GM12878 (cell line): ENCODE results near the gene TMC8. TPM values are rescaled to one million over a fixed set of nuclear protein-coding genes. Genes with fewer than 3 reads are reported as not detected.

ENCODE experiments used
- ATAC-seq: fragments of 200-7000 bp; cut with Tn5 transposase; 3 replicates; pipeline ENCODE4 v1.9.1; 2020; ENCODE audit warnings: mild to moderate bottlenecking, moderate library complexity
- BruUV-seq: library from RNA; stranded (reverse); fragments of 400-500 nt; replicated peaks from 2 replicates; lab custom pipeline; 2021; lab: Mats Ljungman, UMichigan
- CTCF ChIA-PET: fragments of 300-600 bp; sonication (Branson Sonifier 250); formaldehyde crosslinking; extraction: SDS; loops from one replicate; lab custom pipeline; 2021; ENCODE audit warnings: inconsistent platforms; lab: Yijun Ruan, JAX
- POLR2A ChIA-PET: fragments of 350-600 bp; formaldehyde crosslinking; extraction: SDS; loops from one replicate; lab custom pipeline; 2021; ENCODE audit warnings: inconsistent platforms; lab: Charles Lee
- RAD21 ChIA-PET: fragments of 300-600 bp; sonication (Branson Sonifier 250); formaldehyde crosslinking; loops from one replicate; lab custom pipeline; 2023; ENCODE audit warnings: antibody characterized with exemption; ENCODE audit not compliant: unreplicated experiment; lab: Charles Lee
- SMC1A ChIA-PET: fragments of 300-600 bp; sonication (Branson Sonifier 250); formaldehyde crosslinking; loops from one replicate; lab custom pipeline; 2023; ENCODE audit not compliant: unreplicated experiment, uncharacterized antibody; lab: Charles Lee
- DNase-seq: peaks from one replicate; pipeline ENCODE4 v3.0.0-alpha.2; 2011; ENCODE audit warnings: low read depth, low spot score
- FAIRE-seq: peaks from 3 replicates; lab custom pipeline; 2011; peaks lifted over from hg19 to GRCh38; lab: Jason Lieb, UNC
- H2AFZ ChIP-seq: 2 replicates; pipeline ENCODE4 v1.6.0; 2011; ENCODE audit warnings: low read depth, low read length, control low read depth; ENCODE audit not compliant: control insufficient read depth
- H3K27ac ChIP-seq: 2 replicates; pipeline ENCODE4 v1.5.1; 2011; ENCODE audit warnings: control low read depth; ENCODE audit not compliant: control insufficient read depth, insufficient read depth
- H3K27me3 ChIP-seq, 2 experiments: replicated peaks in 1 of 2; 2 replicates each; pipeline versions ENCODE4 v1.6.0 to v1.6.1; 2011; ENCODE audit warnings: low read length in 1 of 2; ENCODE audit not compliant: control insufficient read depth in 2 of 2, insufficient read depth in 2 of 2
- H3K36me3 ChIP-seq, 2 experiments: 2 replicates each; pipeline ENCODE4 v1.5.1; 2011; ENCODE audit warnings: low read length in 1 of 2; ENCODE audit not compliant: control insufficient read depth in 2 of 2, insufficient read depth in 2 of 2
- H3K4me1 ChIP-seq: 2 replicates; pipeline ENCODE4 v1.6.1; 2011; ENCODE audit warnings: mild to moderate bottlenecking, low read length, moderate library complexity, mixed read lengths; ENCODE audit not compliant: control insufficient read depth, insufficient read depth
- H3K4me2 ChIP-seq: 2 replicates; pipeline ENCODE4 v1.6.0; 2011; ENCODE audit warnings: control low read depth; ENCODE audit not compliant: control insufficient read depth, insufficient read depth
- H3K4me3 ChIP-seq: fragments of 200-600 bp; sonication (generic); 2 replicates; pipeline ENCODE4 v1.5.1; 2016
- H3K79me2 ChIP-seq: 2 replicates; pipeline ENCODE4 v1.6.0; 2011; ENCODE audit warnings: low read length; ENCODE audit not compliant: control insufficient read depth, insufficient read depth
- H3K9ac ChIP-seq: 2 replicates; pipeline ENCODE4 v1.8.0; 2011; ENCODE audit warnings: low read length, control low read depth, mixed read lengths; ENCODE audit not compliant: control insufficient read depth, insufficient read depth
- H3K9me3 ChIP-seq: replicated peaks from 3 replicates; pipeline ENCODE4 v1.5.1; 2011; ENCODE audit warnings: mild to moderate bottlenecking, low read length; ENCODE audit not compliant: control insufficient read depth, insufficient read depth
- H4K20me1 ChIP-seq: 2 replicates; pipeline ENCODE4 v1.6.0; 2011; ENCODE audit not compliant: control insufficient read depth, insufficient read depth
- HDAC2 ChIP-seq: fragments of 200-600 bp; sonication (generic); IDR thresholded peaks from 2 replicates; pipeline ENCODE4 v1.6.1; 2017
- LARP7 ChIP-seq: fragments of 450-650 bp; IDR thresholded peaks from 2 replicates; pipeline ENCODE4 v1.6.1; 2017; ENCODE audit warnings: mild to moderate bottlenecking
- RCOR1 ChIP-seq: conservative IDR thresholded peaks from 2 replicates; pipeline ENCODE4 v1.6.1; 2012; ENCODE audit warnings: low read depth, low read length, improper control_type of control experiment
- SMC3 ChIP-seq: IDR thresholded peaks from 2 replicates; pipeline ENCODE4 v1.6.1; 2011; ENCODE audit warnings: low read length, improper control_type of control experiment, borderline replicate concordance
- SUZ12 ChIP-seq: fragments of 200-600 bp; sonication (generic); IDR thresholded peaks from one replicate; pipeline ENCODE4 v1.6.1; 2018; ENCODE audit warnings: antibody characterized with exemption, mild to moderate bottlenecking; ENCODE audit not compliant: unreplicated experiment
- TAF1 ChIP-seq: IDR thresholded peaks from 2 replicates; pipeline ENCODE4 v1.6.1; 2011; ENCODE audit warnings: mild to moderate bottlenecking, low read depth, low read length, borderline replicate concordance
- WGBS: methylation state at CpG from one replicate; pipeline ENCODE4 v1.1.6; 2016; ENCODE audit warnings: low lambda C conversion rate; ENCODE audit not compliant: insufficient replicate concordance, insufficient coverage; ENCODE audit errors: missing lambda C conversion rate; 5-methylcytosine and 5-hydroxymethylcytosine counted together
- in situ Hi-C: fragments of 300-500 bp; cut with MboI; formaldehyde crosslinking; loops from 9 replicates; pipeline ENCODE4 v1.14.3; 2018; ENCODE audit warnings: mixed read lengths
- intact Hi-C: fragments of 100-400 bp; cut with micrococcal nuclease; formaldehyde crosslinking; loops from one replicate; pipeline ENCODE4 v1.14.2; 2022; ENCODE audit not compliant: unreplicated experiment
- polyA plus RNA-seq, 11 experiments: library from polyadenylated mRNA; depleted of rRNA in 4 of 11; unstranded in 6 of 11; stranded (reverse) in 5 of 11; fragments of >200 nt; fragmentation: Nextera tagmentation in 4 of 11; fragmentation: Illumina TruSeq in 1 of 11; extraction: Ambion mirVana in 4 of 11; extraction: Trizol in 1 of 11; gene quantifications; 1 replicate in 1 of 11; 2 replicates in 10 of 11; pipeline versions ENCODE4 v1.2.1 to v1.2.3, GENCODE V29; 2011 to 2016; ENCODE audit warnings: inconsistent platforms in 2 of 11, missing spikeins in 2 of 11, low read depth in 1 of 11
- total RNA-seq, 4 experiments: library from RNA; depleted of rRNA in 3 of 4; stranded (reverse); fragments of >200 nt in 3 of 4; fragmentation: Illumina TruSeq in 1 of 4; extraction: Trizol in 1 of 4; gene quantifications; 2 replicates each; pipeline versions ENCODE4 v1.2.1 to v1.2.3, GENCODE V29; 2013 to 2021
- TF ChIP-seq, protein P1 (sequence below): fragments of 450-650 bp; IDR thresholded peaks from 2 replicates; pipeline ENCODE4 v1.6.1; 2016; ENCODE audit warnings: mild to moderate bottlenecking
- TF ChIP-seq, protein P2 (sequence below): fragments of 450-650 bp; IDR thresholded peaks from 2 replicates; pipeline ENCODE4 v1.6.1; 2017; ENCODE audit warnings: mild to moderate bottlenecking, moderate library complexity
- TF ChIP-seq, protein P3 (sequence below): fragments of 450-650 bp; IDR thresholded peaks from 2 replicates; pipeline ENCODE4 v1.6.1; 2016; ENCODE audit warnings: mild to moderate bottlenecking, moderate library complexity, borderline replicate concordance
- TF ChIP-seq, protein P4 (sequence below): IDR thresholded peaks from 2 replicates; pipeline ENCODE4 v1.6.1; 2012; ENCODE audit warnings: low read length, inconsistent platforms

The TMC8 gene
- total and polyA plus RNA-seq, 10 of the 15 experiments (the other 5 are each of a cell fraction or from before 2014, with no cell fraction given): 2.7 to 128 (median 40.0) TPM

DNA sequence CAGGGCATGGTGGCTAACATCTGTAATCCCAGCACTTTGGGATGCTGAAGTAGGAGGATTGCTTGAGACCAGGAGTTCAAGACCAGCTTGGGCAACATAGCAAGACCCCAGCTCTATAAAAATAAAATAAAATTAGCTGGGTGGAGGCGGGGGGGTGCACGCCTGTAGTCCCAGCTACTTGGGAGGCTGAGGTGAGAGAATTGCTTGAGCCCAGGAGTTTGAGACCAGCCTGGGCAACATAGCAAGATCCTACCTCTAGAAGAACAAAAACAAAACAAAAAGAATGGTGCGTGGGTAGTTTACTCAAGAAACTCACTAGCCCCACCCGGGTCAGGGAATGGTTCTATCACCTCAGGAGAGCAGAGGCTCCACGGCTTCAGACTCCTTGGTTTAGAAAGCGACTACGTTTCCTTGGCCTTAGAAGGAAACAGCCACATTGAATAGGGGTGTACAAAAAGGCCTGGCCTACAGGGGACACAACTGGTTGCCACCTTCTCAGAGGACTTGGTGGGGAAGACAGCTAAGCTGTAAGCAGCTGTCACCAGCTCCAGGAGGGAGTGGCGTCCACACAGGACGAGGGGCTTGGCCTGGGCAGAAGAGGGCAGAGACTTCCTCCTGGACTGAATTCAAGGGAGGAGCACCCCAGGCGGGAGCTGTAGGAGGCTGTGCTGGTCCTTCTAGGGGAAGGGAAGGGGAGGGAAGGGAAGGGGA lies 55.6 kb downstream of the TMC8 start:
- in situ Hi-C loops: no loop called here
- POLR2A ChIA-PET: interaction anchor here (1.0 to 3.5 kb wide), 7 partner anchors 9 to 60 kb away, joined by 3 to 19 read pairs (median 4); no protein-coding TSS in a partner anchor
- peaks cover 44% of the 10 kb centered on the region for H3K79me2 ChIP-seq
- intact Hi-C loops: loop anchor here (2.0 to 5.0 kb wide), 2 partner anchors 29 to 66 kb away; partner anchors contain the start of gene BIRC5
- no TSS peak for BruUV-seq
- H3K27me3 ChIP-seq: no peaks in the 10 kb centered on the region
- peaks cover 5% of the 10 kb centered on the region; the same call in 1 of the 2 replicates for H3K4me1 ChIP-seq
- peaks cover 3 to 9% of the 10 kb centered on the region in 2 experiments; a peak in 3 of 4 replicates for H3K36me3 ChIP-seq
- RAD21 ChIA-PET: interaction anchor here (0.6 to 2.1 kb wide), 6 partner anchors 10 to 228 kb away, joined by 3 to 10 read pairs (median 5); partner anchors contain the start of gene TNRC6C
- DNase-seq (no peak), ATAC-seq (peak; percentile 28), FAIRE-seq (no peak)
- no peaks in the 10 kb centered on the region for H4K20me1 ChIP-seq
- peak overlapping the region; percentile 40 for H3K4me2 ChIP-seq
- no peak overlapping the region for H2AFZ ChIP-seq
- CTCF ChIA-PET: interaction anchor here (0.8 to 3.7 kb wide), 9 partner anchors 10 to 166 kb away, joined by 3 to 54 read pairs (median 4); partner anchors contain the start of gene TMC6
- SMC1A ChIA-PET: interaction anchor here (1.0 to 2.0 kb wide), 5 partner anchors 10 to 167 kb away, joined by 3 to 7 read pairs (median 4); no protein-coding TSS in a partner anchor
- WGBS: 32% methylated on average over 10 of the region's 10 CpGs
- H3K27ac ChIP-seq: peak overlapping the region; percentile 3; the same call in 1 of the 2 replicates
- peak overlapping the region; percentile 96 for H3K4me3 ChIP-seq
- H3K9ac ChIP-seq: peak overlapping the region; percentile 72; the same call in 1 of the 2 replicates
- no peaks in the 10 kb centered on the region for H3K9me3 ChIP-seq
- TF ChIP-seq, protein P1, sequence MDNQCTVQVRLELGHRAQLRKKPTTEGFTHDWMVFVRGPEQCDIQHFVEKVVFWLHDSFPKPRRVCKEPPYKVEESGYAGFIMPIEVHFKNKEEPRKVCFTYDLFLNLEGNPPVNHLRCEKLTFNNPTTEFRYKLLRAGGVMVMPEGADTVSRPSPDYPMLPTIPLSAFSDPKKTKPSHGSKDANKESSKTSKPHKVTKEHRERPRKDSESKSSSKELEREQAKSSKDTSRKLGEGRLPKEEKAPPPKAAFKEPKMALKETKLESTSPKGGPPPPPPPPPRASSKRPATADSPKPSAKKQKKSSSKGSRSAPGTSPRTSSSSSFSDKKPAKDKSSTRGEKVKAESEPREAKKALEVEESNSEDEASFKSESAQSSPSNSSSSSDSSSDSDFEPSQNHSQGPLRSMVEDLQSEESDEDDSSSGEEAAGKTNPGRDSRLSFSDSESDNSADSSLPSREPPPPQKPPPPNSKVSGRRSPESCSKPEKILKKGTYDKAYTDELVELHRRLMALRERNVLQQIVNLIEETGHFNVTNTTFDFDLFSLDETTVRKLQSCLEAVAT: no peak
- TF ChIP-seq, protein P2, sequence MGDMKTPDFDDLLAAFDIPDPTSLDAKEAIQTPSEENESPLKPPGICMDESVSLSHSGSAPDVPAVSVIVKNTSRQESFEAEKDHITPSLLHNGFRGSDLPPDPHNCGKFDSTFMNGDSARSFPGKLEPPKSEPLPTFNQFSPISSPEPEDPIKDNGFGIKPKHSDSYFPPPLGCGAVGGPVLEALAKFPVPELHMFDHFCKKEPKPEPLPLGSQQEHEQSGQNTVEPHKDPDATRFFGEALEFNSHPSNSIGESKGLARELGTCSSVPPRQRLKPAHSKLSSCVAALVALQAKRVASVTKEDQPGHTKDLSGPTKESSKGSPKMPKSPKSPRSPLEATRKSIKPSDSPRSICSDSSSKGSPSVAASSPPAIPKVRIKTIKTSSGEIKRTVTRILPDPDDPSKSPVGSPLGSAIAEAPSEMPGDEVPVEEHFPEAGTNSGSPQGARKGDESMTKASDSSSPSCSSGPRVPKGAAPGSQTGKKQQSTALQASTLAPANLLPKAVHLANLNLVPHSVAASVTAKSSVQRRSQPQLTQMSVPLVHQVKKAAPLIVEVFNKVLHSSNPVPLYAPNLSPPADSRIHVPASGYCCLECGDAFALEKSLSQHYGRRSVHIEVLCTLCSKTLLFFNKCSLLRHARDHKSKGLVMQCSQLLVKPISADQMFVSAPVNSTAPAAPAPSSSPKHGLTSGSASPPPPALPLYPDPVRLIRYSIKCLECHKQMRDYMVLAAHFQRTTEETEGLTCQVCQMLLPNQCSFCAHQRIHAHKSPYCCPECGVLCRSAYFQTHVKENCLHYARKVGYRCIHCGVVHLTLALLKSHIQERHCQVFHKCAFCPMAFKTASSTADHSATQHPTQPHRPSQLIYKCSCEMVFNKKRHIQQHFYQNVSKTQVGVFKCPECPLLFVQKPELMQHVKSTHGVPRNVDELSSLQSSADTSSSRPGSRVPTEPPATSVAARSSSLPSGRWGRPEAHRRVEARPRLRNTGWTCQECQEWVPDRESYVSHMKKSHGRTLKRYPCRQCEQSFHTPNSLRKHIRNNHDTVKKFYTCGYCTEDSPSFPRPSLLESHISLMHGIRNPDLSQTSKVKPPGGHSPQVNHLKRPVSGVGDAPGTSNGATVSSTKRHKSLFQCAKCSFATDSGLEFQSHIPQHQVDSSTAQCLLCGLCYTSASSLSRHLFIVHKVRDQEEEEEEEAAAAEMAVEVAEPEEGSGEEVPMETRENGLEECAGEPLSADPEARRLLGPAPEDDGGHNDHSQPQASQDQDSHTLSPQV: no peak
- TF ChIP-seq SUZ12: no peak
- TF ChIP-seq HDAC2: no peak
- TF ChIP-seq, protein P3, sequence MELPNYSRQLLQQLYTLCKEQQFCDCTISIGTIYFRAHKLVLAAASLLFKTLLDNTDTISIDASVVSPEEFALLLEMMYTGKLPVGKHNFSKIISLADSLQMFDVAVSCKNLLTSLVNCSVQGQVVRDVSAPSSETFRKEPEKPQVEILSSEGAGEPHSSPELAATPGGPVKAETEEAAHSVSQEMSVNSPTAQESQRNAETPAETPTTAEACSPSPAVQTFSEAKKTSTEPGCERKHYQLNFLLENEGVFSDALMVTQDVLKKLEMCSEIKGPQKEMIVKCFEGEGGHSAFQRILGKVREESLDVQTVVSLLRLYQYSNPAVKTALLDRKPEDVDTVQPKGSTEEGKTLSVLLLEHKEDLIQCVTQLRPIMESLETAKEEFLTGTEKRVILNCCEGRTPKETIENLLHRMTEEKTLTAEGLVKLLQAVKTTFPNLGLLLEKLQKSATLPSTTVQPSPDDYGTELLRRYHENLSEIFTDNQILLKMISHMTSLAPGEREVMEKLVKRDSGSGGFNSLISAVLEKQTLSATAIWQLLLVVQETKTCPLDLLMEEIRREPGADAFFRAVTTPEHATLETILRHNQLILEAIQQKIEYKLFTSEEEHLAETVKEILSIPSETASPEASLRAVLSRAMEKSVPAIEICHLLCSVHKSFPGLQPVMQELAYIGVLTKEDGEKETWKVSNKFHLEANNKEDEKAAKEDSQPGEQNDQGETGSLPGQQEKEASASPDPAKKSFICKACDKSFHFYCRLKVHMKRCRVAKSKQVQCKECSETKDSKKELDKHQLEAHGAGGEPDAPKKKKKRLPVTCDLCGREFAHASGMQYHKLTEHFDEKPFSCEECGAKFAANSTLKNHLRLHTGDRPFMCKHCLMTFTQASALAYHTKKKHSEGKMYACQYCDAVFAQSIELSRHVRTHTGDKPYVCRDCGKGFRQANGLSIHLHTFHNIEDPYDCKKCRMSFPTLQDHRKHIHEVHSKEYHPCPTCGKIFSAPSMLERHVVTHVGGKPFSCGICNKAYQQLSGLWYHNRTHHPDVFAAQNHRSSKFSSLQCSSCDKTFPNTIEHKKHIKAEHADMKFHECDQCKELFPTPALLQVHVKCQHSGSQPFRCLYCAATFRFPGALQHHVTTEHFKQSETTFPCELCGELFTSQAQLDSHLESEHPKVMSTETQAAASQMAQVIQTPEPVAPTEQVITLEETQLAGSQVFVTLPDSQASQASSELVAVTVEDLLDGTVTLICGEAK: no peak
- no peak for TF ChIP-seq LARP7
- no peak for TF ChIP-seq RCOR1
- no peak for TF ChIP-seq SMC3
- TF ChIP-seq, protein P4, sequence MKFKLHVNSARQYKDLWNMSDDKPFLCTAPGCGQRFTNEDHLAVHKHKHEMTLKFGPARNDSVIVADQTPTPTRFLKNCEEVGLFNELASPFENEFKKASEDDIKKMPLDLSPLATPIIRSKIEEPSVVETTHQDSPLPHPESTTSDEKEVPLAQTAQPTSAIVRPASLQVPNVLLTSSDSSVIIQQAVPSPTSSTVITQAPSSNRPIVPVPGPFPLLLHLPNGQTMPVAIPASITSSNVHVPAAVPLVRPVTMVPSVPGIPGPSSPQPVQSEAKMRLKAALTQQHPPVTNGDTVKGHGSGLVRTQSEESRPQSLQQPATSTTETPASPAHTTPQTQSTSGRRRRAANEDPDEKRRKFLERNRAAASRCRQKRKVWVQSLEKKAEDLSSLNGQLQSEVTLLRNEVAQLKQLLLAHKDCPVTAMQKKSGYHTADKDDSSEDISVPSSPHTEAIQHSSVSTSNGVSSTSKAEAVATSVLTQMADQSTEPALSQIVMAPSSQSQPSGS: no peak
- no peak for TF ChIP-seq TAF1
